Measurements from ENCODE around the gene RETREG1. TPM values are rescaled to one million over a fixed set of nuclear protein-coding genes. Genes with fewer than 3 reads are reported as not detected.

Gene RETREG1
- total and polyA plus RNA-seq, 2 experiments from 2014 or later: 23.8 to 24.0 TPM

DNA sequence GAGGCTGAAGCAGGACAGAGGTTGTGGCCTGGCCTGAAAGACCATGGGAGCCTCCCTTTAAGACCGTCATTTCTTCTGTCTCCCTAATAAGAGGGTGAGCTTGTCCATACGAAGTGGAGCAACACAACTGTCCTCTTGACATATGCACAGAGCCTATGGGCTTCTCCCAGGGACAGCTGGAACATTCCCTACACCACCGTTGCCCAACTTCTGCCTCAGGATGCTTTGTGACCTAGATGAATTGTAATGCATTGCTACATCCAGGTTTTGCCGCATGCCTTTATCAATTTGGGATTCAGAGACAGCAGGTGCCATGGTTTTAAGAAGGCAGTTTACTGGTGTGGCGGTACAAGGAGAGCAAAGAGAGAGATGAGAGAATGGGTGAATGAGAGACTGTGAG is 116.8 kb downstream of the RETREG1 start:
- Histone ChIP-seq H3K4me2 (no peak overlapping the region), H3K79me2 (no peaks in the 10 kb centered on the region)
- 92% methylated on average over 5 of the region's 5 CpGs for WGBS (ENCODE audit: low lambda C conversion rate, missing lambda C conversion rate)

GRCh38 chr5:16497546-16497945 is 119.3 kb downstream of the RETREG1 start:
- Histone ChIP-seq H4K20me1 (ENCODE audit: insufficient read depth, poor library complexity, severe bottlenecking) (no peaks in the 10 kb centered on the region), H3K4me3 (no peak overlapping the region), H3K36me3 (replicated peaks; ENCODE audit: insufficient read depth, low read depth) (no peaks in the 10 kb centered on the region), H3K4me1 (ENCODE audit: insufficient read depth) (no peaks in the 10 kb centered on the region), H3K79me2 (no peaks in the 10 kb centered on the region), H3K27ac (no peak overlapping the region), H3K4me2 (no peak overlapping the region), H3K27me3 (no peaks in the 10 kb centered on the region), H3K9me3 (ENCODE audit: low read depth) (no peaks in the 10 kb centered on the region), H3K9me2 (replicated peaks; ENCODE audit: insufficient read depth) (no peaks in the 10 kb centered on the region), H2AFZ (no peak overlapping the region)
- no peak for DNase-seq (ENCODE audit: low spot score)
- WGBS (ENCODE audit: low lambda C conversion rate, missing lambda C conversion rate): 82% methylated on average over 2 of the region's 2 CpGs
- TF ChIP-seq, protein P1, sequence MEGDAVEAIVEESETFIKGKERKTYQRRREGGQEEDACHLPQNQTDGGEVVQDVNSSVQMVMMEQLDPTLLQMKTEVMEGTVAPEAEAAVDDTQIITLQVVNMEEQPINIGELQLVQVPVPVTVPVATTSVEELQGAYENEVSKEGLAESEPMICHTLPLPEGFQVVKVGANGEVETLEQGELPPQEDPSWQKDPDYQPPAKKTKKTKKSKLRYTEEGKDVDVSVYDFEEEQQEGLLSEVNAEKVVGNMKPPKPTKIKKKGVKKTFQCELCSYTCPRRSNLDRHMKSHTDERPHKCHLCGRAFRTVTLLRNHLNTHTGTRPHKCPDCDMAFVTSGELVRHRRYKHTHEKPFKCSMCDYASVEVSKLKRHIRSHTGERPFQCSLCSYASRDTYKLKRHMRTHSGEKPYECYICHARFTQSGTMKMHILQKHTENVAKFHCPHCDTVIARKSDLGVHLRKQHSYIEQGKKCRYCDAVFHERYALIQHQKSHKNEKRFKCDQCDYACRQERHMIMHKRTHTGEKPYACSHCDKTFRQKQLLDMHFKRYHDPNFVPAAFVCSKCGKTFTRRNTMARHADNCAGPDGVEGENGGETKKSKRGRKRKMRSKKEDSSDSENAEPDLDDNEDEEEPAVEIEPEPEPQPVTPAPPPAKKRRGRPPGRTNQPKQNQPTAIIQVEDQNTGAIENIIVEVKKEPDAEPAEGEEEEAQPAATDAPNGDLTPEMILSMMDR (IDR thresholded peaks at IDR 0.05; ENCODE audit: poor library complexity): no peak
- no peak for TF ChIP-seq EZH2phosphoT487 (IDR thresholded peaks at IDR 0.05; ENCODE audit: low read depth, severe bottlenecking, unreplicated experiment)
- no peak for TF ChIP-seq EZH2 (IDR thresholded peaks at IDR 0.05; ENCODE audit: borderline replicate concordance)

More for the DNA sequence above, 116.8 kb downstream of the RETREG1 start:
- no peaks in the 10 kb centered on the region for H3K4me1 ChIP-seq (ENCODE audit: insufficient read depth)
- no peaks in the 10 kb centered on the region for H3K9me2 ChIP-seq (replicated peaks; ENCODE audit: insufficient read depth)
- H3K36me3 ChIP-seq (replicated peaks; ENCODE audit: insufficient read depth, low read depth): no peaks in the 10 kb centered on the region
- DNase-seq (ENCODE audit: low spot score): no peak
- H2AFZ ChIP-seq: no peak overlapping the region
- no peaks in the 10 kb centered on the region for H3K27me3 ChIP-seq
- H3K27ac ChIP-seq: no peak overlapping the region
- H4K20me1 ChIP-seq (ENCODE audit: insufficient read depth, poor library complexity, severe bottlenecking): no peaks in the 10 kb centered on the region
- no peak overlapping the region for H3K4me3 ChIP-seq
- no peaks in the 10 kb centered on the region for H3K9me3 ChIP-seq (ENCODE audit: low read depth)
- TF ChIP-seq, protein P1 (IDR thresholded peaks at IDR 0.05; ENCODE audit: poor library complexity): no peak
- TF ChIP-seq EZH2phosphoT487 (IDR thresholded peaks at IDR 0.05; ENCODE audit: low read depth, severe bottlenecking, unreplicated experiment) (no peak), EZH2 (IDR thresholded peaks at IDR 0.05; ENCODE audit: borderline replicate concordance) (no peak)

GRCh38 chr5:16493261-16493660 is 123.5 kb downstream of the RETREG1 start:
- H3K4me2 ChIP-seq: no peak overlapping the region
- no peaks in the 10 kb centered on the region for H3K36me3 ChIP-seq (replicated peaks; ENCODE audit: insufficient read depth, low read depth)
- no peak overlapping the region for H3K4me3 ChIP-seq
- no peaks in the 10 kb centered on the region for H3K27me3 ChIP-seq
- no peaks in the 10 kb centered on the region for H3K9me2 ChIP-seq (replicated peaks; ENCODE audit: insufficient read depth)
- no peaks in the 10 kb centered on the region for H3K79me2 ChIP-seq
- 74% methylated on average over 1 of the region's 1 CpG for WGBS (ENCODE audit: low lambda C conversion rate, missing lambda C conversion rate)
- H3K9me3 ChIP-seq (ENCODE audit: low read depth): no peaks in the 10 kb centered on the region
- H2AFZ ChIP-seq: no peak overlapping the region
- H4K20me1 ChIP-seq (ENCODE audit: insufficient read depth, poor library complexity, severe bottlenecking): no peaks in the 10 kb centered on the region
- no peak overlapping the region for H3K27ac ChIP-seq
- H3K4me1 ChIP-seq (ENCODE audit: insufficient read depth): no peaks in the 10 kb centered on the region
- TF ChIP-seq EZH2phosphoT487 (IDR thresholded peaks at IDR 0.05; ENCODE audit: low read depth, severe bottlenecking, unreplicated experiment): no peak
- TF ChIP-seq, protein P1 (IDR thresholded peaks at IDR 0.05; ENCODE audit: poor library complexity): no peak
- TF ChIP-seq EZH2 (IDR thresholded peaks at IDR 0.05; ENCODE audit: borderline replicate concordance): no peak
- DNase-seq (ENCODE audit: low spot score): no peak
